Adrenal gland (tissue), 5 donors: ENCODE results near the gene NDUFB4.

Experiments used
- POLR2A ChIP-seq, 2 donors: fragments of 450-650 bp; IDR thresholded peaks; one replicate each; pipeline ENCODE4 v1.6.1; 2017; ENCODE audit warnings: antibody characterized with exemption in 2 of 2, mild to moderate bottlenecking in 2 of 2, moderate library complexity in 1 of 2
- TF ChIP-seq, protein P1 (sequence below), 6 experiments: fragments of 450-650 bp in 4 of 6; fragments of 200-600 bp in 2 of 6; sonication (generic) in 1 of 6; IDR thresholded peaks; 1 replicate in 5 of 6; 2 replicates in 1 of 6; pipeline versions ENCODE4 v1.5.1 to v1.8.0; 2016 to 2021; ENCODE audit warnings: antibody characterized with exemption in 6 of 6, mild to moderate bottlenecking in 2 of 6, moderate library complexity in 1 of 6
- donor health status: DM: no; HTN: no; CAD: no.

DNA sequence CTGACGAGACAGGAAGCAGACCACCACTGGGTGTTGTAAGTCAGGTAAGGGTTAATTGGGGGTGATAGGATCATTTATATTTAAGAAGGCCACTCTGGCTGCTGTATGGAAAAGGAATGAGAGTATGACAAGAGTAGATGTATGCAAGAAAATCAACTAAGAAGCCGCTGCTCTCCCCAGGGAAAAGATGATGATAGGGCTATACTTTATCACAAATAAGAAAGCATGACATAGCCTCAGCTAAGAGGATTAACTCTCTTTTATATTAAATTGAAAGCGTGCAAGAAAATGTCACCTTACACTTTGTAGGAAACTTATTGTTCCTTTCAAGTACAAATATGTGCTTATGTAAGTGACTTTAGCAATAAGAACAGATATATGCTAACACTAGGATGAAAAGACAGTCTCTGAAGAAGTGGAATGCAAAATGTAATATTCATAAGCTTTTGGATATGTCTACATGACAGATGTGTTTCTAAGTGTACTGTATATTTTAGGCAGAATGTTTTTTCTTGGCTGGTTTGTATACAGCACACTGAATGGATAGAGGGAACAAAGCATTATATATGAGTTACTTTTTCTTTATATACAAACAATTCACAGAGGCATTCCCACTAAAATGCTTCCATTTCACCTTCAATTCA lies 8.7 kb upstream of the NDUFB4 start:
- TF ChIP-seq, protein P1, sequence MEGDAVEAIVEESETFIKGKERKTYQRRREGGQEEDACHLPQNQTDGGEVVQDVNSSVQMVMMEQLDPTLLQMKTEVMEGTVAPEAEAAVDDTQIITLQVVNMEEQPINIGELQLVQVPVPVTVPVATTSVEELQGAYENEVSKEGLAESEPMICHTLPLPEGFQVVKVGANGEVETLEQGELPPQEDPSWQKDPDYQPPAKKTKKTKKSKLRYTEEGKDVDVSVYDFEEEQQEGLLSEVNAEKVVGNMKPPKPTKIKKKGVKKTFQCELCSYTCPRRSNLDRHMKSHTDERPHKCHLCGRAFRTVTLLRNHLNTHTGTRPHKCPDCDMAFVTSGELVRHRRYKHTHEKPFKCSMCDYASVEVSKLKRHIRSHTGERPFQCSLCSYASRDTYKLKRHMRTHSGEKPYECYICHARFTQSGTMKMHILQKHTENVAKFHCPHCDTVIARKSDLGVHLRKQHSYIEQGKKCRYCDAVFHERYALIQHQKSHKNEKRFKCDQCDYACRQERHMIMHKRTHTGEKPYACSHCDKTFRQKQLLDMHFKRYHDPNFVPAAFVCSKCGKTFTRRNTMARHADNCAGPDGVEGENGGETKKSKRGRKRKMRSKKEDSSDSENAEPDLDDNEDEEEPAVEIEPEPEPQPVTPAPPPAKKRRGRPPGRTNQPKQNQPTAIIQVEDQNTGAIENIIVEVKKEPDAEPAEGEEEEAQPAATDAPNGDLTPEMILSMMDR (IDR thresholded peaks at IDR 0.05): no peak
- TF ChIP-seq POLR2A (IDR thresholded peaks at IDR 0.05): no peak
